Activated T-cell treated with anti-CD3 and anti-CD28 coated beads for 4 hours (primary cell): ENCODE data around the gene PCBP3.
A peak's percentile ranks its signal among the peaks of the same experiment; 100 is the strongest.

Experiments used
- DNase-seq: peaks from one replicate; pipeline ENCODE4 v3.0.0-alpha.2; 2020

The PCBP3 gene

GRCh38 chr21:45816794-45817193, 173.3 kb downstream of the PCBP3 start:
- DNase-seq = no peak

GRCh38 chr21:45817345-45817744, 173.8 kb downstream of the PCBP3 start:
- DNase-seq = no peak

DNA sequence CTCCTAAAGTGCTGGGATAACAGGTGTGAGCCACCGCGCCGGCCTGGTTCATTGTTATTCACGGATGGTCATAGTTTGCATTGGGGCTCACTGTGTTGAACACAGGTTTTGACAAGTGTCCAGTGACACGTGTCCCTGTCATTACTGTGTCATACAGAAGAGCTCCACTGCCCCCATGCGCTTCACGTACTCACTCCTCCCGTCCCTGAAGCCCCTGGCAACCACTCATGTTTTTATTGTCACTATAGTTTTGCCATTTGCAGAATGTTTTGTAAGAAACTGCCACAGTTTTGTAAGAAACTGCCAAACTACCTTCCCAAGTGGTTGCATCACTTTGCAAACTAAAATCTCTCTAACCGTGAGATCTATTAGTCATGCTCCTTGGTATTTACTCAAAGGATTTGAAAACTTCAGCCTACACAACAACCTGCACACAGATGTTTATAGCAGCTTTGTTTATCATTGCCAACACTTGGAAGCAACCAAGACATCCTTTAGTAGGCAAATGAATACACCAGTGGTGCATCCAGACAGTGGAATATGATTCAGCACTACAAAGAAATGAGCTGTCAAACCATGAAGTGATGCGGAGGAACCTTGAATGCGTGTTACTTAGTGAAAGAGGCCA, 174.9 kb downstream of the PCBP3 start:
- no peak for DNase-seq

DNA sequence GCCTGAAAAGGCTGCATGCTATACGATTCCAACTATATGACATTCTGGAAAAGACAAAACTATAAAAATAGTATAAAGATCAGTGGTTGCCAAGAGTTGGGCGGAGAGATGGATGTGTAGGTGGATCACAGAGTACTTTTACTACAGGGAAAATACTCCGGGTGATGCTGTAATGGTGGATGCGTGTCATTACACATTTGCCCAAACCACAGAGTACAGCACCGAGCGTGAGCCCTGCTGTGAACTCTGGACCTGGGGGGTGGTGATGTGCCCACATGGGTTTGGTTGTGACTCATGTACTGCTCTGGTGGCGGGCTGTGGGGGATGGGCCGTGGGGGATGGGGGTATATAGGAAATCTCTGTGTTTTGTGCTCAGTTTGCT, 175.4 kb downstream of the PCBP3 start:
- DNase-seq = peak; percentile 63

DNA sequence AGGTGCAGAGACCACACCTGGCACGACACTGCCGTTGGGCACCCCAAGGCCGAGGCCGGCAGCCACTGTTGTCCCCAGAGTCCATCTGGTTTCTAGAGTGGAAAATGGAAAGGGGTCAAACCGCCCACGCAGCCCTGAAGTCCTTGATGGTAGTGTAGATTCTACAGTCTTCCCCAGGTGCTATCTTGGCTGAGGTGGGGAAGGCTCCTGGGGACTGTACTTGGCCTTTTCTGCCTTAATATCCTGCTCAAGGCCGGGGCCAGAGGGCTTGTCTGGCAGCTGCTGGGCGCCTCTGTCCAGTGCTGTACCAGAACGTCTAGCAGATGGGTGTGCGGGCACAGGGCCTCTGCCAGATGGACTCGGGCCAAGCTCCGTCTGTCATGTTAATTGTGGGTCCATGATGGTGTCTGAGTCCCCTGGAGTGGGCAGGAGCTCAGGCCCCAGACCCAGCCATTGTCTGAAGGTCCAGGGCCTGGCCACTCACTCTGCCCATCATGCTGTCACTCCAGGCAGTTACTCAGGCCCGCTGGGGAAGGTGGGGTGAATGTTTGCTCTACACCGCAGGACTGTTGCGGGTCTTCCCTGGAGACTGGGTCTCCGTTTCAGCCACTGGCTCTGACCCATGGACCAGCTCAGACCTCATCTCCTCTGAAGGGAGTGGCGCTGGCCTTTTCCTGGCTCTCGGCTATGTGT, 176.1 kb downstream of the PCBP3 start:
- DNase-seq = no peak

DNA sequence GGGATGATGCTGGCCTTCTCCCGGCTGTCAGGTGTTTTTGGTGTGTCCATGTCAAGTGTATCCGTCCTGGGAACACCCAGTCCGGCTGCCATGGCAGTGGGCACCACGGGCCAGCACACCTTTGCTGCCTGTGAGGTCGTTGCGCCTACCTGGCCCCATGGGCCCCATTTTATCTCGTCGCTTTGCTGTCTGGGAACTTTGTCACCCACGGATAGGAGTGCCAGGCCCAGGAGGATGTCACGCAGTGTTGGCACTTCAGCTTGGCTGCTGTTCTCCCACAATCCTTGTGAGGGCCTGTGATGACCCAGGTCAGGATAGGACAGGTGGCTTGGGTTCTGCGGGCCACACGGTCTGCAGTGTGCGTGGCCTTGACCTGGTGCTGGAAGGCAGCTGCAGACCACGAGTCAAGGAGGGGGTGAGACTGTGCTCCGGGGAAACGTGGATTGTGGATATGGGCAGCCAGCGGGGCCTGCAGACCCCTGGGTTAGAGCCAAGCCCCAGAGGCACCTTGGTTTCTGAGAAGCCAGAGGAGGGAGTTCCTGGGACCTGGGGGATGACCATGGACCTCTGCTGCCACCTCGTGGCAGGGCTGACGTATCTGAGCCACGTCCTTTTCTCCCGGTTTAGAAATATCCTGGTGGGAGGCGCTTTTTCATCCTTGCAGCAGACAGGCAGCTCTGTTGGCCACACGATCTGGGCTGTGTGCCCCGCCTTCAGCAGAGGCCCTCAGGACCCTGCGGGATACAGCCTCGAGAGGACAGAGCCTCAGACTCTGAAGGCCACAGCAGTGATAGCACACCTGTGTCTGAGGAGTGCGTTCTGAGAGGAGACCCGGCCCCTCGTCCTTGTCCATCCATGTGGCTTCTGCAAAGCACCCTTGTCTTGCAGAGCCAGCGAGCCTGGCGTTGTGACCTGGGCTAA, 176.9 kb downstream of the PCBP3 start:
- DNase-seq = peak; percentile 73

DNA sequence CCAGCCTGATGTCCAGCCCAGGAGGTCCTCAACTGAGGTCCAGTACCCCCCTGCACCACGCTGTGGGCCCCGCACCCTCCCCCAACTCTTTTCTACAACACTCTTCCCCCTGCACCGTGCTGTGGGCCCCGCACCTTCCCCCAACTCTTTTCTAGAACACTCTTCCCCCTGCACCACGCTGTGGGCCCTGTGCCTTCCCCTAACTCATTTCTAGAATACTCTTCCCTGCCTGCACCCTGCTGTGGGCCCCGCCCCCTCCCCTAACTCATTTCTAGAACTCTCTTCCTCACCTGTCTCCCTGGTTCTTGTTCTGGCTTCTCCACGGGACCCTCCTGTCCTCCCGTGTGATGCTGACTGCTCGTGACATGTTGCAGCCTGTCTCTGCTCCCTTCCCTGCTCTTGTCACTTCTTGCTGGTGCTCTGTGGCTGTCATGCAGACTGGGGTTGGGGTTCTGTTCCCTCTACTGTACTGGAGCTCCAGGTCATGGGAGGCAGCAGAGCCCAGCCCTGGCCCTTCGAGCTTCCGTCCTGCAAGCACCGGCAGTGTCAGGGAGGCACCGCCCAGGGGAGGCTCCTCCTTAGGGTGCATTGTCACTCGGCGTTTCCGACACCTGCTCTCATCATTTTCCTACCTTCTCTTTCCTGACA, 177.9 kb downstream of the PCBP3 start:
- DNase-seq = no peak

DNA sequence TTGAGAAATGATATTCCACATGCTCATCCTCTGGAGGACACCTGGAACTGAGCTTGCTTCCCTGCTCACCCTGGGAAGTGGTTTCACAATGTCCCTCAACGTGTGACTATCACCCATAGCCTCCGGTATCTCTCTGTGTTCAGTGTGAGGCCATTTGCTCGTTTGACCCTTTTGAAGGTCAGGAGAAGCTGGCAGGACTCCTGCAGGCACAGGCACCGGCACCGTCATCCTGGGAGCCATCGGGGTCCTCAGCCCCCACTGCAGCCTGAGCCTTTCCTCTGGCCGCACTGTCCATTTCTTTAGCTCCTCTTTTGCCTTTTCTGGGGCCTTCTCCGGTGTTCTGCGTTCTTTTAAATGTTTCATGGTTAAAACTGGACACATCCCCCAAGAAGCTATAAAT, 178.5 kb downstream of the PCBP3 start:
- DNase-seq = no peak

DNA sequence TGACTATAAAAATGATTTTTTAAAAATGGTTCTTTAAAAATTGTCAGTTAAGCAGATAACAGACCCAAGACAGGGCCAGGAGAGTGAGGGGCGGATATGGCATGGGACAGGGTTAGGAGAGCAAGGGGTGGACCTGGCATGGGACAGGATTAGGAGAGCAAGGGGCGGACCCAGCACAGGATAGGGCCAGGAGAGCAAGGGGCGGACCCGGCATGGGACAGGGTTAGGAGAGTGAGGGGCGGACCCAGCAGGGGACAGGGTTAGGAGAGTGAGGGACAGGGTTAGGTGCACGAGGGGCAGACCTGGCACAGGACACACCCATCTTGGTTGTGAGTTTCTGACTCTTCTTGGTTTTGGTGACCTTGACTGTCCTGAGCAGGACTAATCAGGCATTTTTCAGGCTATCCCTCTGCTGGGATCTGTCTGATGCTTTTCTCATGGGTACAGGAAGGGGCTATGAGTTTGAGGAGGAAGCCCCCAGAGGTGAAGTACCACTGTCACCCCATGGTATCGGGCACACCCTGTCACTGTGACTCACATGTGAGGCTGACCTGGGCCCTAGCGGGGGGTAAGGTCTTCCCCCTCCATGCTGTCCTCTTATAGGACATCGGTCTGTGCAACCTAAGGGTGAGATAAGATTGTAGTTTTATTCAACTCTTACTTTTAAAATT, 179.0 kb downstream of the PCBP3 start:
- no peak for DNase-seq

DNA sequence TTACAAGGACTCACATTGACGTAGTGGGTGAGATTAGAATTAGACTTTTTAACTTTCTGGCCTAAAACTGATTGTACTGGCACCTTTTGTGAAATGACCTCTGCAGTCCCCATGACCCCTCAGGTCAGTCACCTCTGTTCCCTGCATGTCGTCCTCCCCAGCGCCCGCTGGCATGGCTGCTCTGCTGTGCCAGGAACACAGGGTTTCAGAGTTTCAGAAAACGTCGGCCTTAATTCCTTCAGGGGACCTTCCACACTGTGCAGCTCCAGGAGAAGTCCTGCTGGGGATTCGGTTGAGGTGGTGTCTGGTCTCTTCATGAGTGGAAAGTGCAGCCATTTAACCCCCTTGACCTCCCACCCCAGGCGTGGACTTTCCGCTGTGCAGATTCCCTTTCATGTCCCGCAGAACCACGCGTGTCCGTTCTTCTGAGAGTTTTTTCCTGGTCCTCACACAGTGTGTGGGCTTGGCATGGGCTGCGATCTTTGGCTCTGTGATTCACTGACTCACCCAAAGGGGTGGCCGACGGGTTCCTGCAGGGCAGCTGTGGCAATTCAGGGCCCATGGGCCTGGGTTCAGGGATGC, 179.7 kb downstream of the PCBP3 start:
- no peak for DNase-seq

- DNase-seq = no peak
Measured at GRCh38 chr21:45824546-45825215, 181.2 kb downstream of the PCBP3 start.

DNA sequence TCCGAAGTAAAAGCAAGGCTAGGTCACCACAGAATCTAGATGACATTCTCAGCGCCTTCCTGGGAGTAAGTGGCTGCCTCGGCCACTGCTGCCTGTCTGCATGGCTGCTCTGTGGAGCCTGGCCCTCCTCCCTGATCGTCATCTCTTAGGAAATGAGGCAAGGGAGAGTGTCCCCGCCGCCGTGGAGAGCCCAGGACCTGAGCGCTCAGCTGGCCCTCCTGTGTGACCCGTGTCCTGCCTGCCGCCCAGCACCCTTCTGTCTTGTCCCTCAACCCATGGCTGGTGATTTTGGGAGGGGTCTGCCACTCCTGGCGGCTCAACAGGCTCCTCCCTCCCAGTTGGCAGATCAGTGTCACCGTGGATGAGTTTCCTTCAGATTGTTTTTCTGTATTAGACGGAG, 181.7 kb downstream of the PCBP3 start:
- no peak for DNase-seq

- DNase-seq = no peak
Measured at GRCh38 chr21:45826676-45827301, 183.3 kb downstream of the PCBP3 start.

GRCh38 chr21:45827302-45827692, 183.8 kb downstream of the PCBP3 start:
- DNase-seq = no peak

DNA sequence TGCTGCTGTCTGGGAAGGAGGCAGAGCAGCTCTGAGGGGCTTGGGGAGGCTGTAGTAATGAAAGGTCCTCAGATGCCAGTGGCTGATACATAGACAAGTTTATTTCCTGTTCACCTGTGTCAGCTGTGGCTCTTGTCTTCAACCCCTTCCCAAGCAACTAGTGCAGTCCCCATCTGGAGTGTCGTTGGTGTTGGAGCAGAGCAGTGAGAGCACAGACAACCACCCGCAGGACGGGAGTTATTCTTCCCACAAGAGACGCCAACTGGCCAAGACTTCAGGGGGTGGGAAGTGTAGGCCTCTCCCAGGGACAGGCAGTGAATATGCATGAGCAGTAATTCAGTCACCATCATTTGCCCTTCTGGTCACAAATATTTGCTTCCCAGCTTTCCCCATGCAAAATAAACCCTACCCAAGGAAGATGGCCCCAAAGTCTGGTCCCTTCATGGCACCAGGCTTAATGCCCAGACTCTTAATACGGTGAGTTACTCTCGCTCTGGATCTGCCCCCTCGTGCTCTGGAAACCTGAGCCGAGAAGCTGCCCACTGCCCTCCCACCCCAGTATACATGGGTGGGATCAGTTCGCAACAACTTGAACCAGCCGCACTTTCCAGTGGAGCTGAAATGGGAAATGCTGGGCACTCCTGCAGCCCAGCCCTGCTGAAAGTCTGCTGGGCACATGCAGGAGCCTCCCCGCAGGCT, 184.5 kb downstream of the PCBP3 start:
- no peak for DNase-seq

DNA sequence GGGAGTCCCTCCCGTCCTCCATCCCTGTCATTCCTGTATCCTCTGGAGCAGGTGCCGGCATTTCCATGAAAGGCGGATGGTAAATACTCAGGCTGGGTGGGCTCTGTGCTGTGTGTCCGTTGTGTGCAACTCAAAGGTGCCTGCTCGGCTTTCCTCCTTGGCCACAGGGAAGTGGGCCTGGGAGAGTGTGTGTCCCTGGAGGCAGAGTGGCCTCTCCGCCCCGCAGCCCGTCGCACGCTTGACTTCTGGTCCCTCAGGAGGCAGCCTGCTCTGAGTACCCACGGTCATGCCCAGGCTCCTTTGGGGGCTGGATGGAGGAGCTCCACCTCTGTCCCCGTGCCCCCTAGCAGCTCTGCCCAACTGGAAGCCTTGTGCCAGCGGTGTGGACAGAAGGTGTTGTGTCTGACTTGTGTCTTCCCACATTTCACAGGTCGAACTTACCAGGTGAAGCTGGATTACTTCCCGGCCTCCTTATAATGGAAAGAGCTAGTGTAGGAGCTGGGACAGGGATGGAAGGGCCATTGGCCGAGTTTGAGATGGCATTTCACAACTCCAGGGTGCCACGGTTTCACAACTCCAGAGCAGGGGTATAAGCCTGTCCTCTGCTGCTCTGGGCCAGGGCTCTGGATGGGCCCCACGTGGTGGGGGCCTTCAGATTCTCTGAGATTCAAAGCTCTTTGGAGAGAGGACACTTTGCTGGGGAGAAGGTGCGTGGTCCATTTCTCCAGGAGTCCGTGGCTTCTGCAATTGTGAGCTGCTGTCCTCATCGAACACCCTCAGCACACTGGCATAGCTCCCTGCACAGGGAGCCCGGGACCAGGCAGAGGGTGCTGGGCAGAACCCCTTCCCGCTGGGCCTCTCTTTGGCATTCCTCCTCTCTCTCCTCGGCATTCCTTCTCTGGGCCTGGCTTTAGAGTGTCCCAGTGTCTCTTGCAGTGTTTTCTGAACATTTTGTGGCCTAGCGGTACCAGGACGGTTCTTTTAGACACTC, 185.3 kb downstream of the PCBP3 start:
- no peak for DNase-seq

DNA sequence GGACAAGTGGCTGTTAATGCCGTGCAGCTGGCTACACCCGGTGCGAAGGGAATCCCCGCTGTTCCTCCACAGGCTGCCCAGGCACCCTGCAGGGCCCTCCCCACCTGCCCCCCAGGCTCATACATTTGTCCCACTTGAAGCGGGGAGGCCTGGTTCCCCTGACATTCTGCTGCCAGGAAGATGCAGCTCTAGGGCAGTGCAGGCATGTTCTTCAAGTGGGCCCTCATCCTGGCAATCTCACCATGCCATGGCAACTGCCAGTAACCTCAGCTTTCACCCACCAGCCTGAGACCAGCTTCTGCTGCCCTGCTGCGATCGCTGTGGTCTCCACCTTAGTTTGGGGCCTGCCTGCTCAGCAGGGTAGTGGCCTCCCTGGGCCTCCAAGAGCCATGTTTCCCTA, 186.1 kb downstream of the PCBP3 start:
- no peak for DNase-seq

GRCh38 chr21:45830221-45830640, 186.7 kb downstream of the PCBP3 start:
- DNase-seq = no peak

DNA sequence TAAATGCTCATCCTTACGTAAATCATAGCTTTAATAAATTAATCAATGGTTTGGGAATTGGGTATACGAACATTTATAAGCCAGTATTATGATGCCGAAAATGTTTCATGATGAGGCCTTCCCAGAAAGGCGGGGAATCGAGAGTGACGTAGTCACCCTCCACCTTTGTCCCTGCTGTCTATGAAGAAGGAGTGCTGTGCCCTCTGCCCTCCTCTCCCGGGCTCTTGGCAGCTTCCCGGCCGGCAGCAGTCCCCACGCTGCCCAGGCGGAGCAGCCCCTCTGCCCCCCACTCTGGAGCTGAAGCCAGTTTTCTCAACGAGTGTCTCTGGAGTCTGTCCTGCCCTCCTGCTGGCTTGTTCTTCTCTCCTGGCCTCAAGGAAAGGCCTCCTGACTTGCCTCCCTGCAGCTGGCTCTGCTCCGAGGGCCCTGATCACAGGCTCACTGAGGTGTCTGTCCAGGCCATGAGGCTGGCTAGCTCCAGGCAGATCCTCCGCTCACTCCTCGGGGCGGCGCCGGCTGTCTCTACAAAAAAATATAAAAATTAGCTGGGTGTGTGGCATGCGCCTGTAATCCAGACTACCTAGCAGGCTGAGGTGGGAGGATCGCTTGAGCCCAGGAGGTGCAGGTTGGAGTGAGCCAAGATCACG, 187.3 kb downstream of the PCBP3 start:
- no peak for DNase-seq
